ENCODE measurements around the gene DEDD2.
"Not testable (repeated sequence)": the region's sequence is repeated elsewhere in the genome, so short reads cannot be mapped to it uniquely, and the experiment has no call there.

The DEDD2 gene, protein sequence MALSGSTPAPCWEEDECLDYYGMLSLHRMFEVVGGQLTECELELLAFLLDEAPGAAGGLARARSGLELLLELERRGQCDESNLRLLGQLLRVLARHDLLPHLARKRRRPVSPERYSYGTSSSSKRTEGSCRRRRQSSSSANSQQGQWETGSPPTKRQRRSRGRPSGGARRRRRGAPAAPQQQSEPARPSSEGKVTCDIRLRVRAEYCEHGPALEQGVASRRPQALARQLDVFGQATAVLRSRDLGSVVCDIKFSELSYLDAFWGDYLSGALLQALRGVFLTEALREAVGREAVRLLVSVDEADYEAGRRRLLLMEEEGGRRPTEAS

GRCh38 chr19:42217520-42218437 is at the start of gene DEDD2:
Gene DEDD2, minus strand, starts transcription at chr19:42217677. Its CDS starts 670 bp downstream, at chr19:42217007.
- in situ Hi-C loops (cut with MboI; ENCODE audit: low sequenced_read_pairs): no loop called here

DNA sequence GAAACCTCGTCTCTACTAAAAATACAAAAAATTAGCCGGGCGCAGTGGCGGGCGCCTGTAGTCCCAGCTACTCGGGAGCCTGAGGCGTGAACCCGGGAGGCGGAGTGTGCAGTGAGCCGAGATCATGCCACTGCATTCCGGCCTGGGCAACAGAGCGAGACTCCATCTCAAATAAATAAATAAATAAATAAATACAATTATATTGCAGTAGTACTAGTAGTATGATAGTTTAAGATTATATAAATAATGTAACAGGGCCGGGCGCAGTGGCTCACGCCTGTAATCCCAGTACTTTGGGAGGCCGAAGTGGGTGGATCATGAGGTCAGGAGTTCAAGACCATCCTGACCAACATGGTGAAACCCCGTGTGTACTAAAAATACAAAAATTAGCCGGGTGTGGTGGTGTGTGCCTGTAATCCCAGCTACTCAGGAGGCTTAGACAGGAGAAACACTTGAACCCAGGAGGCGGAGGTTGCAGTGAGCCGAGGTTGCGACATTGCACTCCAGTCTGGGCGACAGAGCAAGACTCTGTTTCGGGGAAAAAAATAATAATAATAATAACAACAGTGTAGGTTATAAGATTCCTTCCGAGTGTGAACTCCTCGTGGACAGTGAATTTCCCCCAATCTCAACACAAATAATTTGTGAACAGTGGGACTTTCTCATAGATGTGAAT is 49.6 kb upstream of the DEDD2 start:
- in situ Hi-C loops (cut with MboI; ENCODE audit: low sequenced_read_pairs): not testable (repeated sequence)

- in situ Hi-C loops (cut with MboI; ENCODE audit: low sequenced_read_pairs): not testable (repeated sequence)
These were observed 48.6 kb upstream of the DEDD2 start for GRCh38 chr19:42266105-42266504.

DNA sequence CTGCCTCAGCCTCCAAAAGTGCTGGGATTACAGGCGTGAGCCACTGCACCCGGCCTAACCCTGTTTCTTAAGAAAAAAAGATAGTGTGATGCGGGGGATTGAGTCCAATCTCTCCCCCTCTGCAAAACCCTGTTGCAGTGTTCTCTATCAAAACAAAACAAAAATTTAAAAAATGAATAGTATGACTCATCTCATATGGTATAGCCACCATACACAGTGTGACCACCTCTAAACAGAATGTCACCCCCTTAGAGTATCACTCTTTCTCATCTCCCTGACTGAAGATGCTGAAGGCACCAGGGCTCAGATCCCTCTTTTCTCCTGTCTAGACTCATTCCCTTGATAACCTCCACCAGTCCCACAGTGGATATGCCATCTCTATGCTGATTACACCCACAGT is 44.3 kb upstream of the DEDD2 start:
- in situ Hi-C loops (cut with MboI; ENCODE audit: low sequenced_read_pairs): no loop called here

GRCh38 chr19:42257842-42258241 is 40.4 kb upstream of the DEDD2 start:
- in situ Hi-C loops (cut with MboI; ENCODE audit: low sequenced_read_pairs): not testable (repeated sequence)

DNA sequence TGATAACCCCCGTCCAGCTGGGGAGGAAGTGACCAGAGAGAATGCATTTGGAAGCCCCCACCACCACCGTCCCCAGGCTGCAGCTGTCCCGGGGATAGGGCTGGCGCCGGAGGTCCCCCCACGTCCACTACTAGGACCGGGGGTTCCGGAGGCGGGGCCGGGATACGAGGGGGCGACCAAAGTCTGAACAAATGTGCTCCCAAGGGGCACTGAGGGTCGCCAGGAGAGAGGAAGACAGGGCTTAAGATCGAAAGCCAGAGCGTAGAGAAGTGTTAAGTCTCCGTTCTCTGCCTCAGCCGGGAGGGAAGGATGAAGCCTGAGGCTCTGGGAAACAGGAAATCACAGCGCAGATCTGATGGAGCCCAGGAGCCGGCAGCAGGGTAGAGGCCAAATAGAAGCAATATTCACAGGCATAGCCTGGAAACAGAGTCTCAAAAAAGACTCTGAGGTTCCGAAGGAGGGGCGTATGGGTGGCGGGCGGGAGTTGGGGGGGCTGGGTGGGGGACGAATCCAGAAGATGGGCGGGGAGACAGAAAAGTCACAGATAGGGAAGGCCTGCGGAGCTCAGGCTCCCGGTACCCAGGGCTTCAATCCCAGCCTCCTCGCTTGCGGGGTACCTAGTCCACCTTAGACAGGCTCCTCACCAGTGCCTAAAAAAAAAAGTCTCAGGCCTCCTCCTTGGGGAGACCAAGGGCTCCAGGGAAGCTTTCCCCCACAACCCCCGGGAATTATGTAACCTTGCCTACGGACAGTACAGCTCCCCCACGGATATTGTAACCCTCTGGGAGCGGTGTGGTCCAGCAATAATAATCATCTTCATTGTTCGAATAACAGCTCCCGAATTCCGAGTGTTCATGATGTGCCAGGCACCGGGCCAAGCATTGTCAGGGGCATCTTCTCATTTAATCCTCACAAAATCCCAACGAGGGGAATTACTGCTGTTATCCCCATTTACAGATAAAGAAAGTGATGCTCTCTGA is 38.6 kb upstream of the DEDD2 start:
- in situ Hi-C loops (cut with MboI; ENCODE audit: low sequenced_read_pairs): no loop called here

DNA sequence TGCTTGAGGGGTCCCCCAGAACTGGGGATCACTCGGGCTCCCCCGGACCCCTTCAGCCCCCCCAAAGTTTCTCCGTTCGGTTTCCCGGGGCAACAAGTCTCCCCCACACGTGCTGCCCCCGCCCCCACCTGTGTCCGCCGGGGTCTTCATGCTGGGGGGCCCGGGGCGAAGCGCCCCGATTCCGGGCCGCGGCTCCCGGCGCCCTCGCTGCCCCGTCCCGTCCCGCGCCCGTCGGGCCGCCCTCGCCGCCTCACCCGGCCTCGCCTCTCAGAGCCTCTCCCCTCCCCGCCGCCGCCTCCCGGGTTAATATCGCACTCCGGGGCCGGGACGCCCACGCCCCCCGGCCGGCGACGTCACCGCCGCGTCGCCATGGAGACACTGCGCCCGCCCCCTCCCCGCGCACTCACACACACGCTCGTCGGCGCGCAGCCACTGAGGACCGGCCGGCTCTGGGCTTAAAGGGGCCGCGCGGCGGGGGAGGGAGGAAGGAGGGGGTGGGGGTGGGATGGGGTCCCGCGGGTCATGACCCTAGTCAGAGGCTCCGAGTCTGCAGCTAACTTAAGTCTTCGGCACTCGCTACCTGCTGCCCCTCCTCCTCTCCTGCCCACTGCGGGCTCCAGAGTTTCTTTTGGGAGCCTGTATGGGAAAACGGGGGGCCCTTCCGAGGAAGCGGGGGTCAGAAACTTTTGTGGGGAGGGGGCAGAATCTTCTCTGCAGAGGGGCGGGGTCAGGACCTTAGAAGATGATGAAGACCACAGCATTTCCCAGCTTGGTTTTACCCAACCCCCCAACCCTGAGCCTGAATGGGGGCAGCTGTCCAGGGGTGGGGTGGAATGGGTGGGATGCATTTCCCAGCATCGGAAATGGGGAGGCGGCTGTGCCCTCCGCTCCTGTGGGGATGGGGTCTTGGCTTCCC is 37.6 kb upstream of the DEDD2 start, which contains the start of gene ERF:
Gene ERF (minus strand): TSS at position 279 of the 916 bp plus-strand sequence. CDS start 129 bp downstream, at position 150.
- in situ Hi-C loops (cut with MboI; ENCODE audit: low sequenced_read_pairs): no loop called here

DNA sequence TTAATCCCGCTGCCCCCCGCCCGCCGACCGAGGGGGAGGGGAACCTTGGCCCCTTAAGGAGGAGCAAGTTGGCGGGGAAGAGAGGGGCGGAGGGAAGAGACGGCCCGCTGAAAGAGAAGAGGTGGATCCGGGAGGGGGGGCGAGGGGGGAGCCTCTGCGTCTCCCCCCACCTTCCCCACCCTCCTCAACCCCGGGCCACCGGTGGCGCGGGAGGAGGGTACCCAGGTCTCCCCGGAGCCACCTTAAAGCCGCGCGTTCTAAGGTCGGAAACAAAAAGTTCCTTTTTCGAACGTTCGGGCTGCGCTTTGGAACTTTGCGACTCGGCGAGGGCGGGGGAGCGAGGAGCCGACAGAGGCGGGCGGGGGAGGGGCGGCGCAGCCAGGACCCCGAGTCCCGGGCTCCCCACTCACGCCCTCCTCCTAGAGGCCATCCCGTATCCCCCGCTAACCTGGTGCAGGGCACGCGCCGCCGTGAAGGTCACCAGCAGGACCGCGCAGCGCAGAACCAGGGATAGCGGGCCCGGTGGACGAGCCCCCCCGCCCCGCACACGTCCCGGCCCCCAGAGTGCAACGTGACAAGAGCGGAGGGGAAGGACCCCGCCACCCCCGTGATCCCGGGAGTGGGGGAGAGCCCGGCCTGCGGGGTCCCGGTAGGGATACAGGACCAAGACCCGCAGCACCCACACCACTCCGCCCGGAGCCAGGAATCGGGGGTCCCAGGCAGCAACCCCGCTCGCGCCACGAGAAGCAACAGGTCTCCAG is 36.8 kb upstream of the DEDD2 start:
- in situ Hi-C loops (cut with MboI; ENCODE audit: low sequenced_read_pairs): no loop called here

GRCh38 chr19:42253245-42254088 is 36.0 kb upstream of the DEDD2 start:
- in situ Hi-C loops (cut with MboI; ENCODE audit: low sequenced_read_pairs): no loop called here

GRCh38 chr19:42252365-42253244 is 35.1 kb upstream of the DEDD2 start:
- in situ Hi-C loops (cut with MboI; ENCODE audit: low sequenced_read_pairs): no loop called here

- in situ Hi-C loops (cut with MboI; ENCODE audit: low sequenced_read_pairs): no loop called here
These were observed 34.3 kb upstream of the DEDD2 start for GRCh38 chr19:42251572-42252358.

DNA sequence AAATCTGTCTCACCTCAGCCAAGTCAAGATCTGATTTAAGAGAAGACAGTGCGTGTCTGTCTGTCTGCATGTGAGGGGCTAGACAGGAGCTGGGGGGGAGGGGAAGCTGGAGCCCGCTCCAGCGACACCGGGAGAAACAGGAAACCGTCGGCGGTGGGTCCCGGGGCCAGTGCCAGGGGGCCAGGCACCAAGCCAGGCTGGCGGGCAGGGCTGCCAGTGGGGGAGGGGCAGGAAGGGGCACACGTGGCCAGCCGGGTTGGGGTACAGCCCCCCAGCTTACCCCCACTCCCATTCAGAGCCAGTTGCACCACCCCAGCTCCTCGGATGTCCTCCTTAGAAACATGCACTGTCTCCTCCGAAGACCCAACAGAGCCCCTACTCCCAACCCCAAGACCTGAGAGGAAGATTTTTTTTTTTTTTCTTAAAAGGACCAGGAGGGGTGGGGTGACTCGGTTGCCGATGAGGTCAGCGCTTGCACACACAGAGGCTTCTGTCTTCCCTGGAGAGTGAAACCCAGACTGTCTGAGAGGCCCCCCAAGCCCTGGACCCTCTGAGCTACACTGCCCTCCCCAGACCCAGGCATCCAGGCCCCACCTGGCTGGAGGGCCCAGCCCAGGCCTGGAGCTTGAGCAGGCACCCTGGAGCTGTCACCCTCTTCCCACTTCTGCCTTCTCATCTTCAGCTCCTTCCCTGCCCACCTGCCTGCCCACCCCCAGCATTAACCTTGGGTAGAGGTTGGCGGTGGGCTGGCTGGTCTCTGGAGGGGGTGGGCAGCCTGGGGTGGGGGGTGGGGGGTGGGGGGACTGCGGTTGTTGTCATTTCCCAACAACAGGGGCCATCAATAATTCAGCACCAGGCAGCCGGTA is 33.4 kb upstream of the DEDD2 start:
- in situ Hi-C loops (cut with MboI; ENCODE audit: low sequenced_read_pairs): no loop called here

- in situ Hi-C loops (cut with MboI; ENCODE audit: low sequenced_read_pairs): no loop called here
These were observed 32.7 kb upstream of the DEDD2 start for GRCh38 chr19:42250183-42250665.

DNA sequence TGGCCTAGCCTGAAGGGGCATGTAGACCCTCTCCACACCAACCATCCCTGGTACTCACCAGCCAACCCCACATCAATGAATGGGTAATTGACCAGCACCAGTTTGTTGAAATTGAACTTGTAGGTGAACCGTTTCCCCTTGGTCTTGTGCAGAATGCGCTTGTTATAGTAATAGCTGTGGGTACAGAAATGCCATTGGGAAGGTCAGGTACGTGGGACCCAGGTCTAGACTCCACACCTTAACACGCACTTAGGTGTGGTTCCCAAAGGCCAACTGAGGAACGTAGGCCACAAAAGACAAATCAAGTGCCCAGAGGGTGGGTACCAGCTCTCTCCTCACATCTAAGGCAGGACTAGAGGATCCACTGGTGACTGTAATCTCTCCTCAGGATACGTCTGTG is 32.3 kb upstream of the DEDD2 start:
- in situ Hi-C loops (cut with MboI; ENCODE audit: low sequenced_read_pairs): no loop called here
